ENCODE data around the gene ZBTB11.
"Not testable (repeated sequence)": the region's sequence is repeated elsewhere in the genome, so short reads cannot be mapped to it uniquely, and the experiment has no call there.

ZBTB11 gene

GRCh38 chr3:101615525-101615924 lies 61.4 kb downstream of the ZBTB11 start:
- TF ChIP-seq CTCF (conservative IDR thresholded peaks at IDR 0.05; ENCODE audit: control insufficient read depth, insufficient read depth, low read depth, low read length) = no peak
- no peak for DNase-seq (ENCODE audit: low read depth)
- H3K4me3 ChIP-seq (ENCODE audit: control insufficient read depth, low read depth, low read length) = no peak overlapping the region

DNA sequence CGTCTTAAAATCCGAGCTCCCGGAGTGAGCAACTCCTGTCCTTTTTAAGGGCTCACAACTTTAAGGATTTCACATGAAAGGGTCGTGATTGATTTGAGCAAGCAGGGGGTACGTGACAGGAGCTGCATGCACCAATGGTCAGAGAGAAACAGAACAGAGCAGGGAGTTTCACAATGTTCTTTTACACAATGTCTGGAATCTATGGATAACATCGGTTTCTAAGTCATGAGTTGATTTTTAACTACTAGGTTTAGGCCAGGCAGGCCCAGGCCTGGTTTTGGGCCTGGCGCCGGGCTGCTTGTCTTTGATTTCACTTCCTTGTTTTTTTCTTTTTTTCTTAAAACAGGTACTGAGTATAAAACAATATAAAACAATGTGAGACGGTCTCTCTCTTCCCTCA lies 63.9 kb downstream of the ZBTB11 start:
- H3K4me3 ChIP-seq (ENCODE audit: control insufficient read depth, low read depth, low read length); DNase-seq (ENCODE audit: low read depth): not testable (repeated sequence)

DNA sequence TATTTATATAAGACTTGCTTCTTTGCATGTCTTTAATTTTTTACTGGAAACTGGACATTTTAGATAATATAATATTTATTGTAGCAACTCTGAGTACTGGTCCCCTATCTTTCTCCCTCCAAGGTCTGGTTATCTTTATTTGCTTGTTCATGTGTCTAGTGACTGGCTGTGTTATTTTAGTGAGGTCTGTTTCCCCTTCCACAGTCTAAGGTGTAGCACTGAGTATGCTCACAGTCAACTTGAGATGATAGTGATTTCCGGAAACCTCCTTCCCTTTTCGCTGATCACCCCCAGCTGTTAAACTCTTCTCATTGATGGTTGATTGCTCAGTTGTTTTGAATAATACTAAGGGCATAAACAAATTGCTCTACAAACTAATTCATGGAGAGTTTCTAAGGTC lies 65.9 kb downstream of the ZBTB11 start:
- no peak overlapping the region for H3K4me3 ChIP-seq (ENCODE audit: control insufficient read depth, low read depth, low read length)
- no peak for TF ChIP-seq CTCF (conservative IDR thresholded peaks at IDR 0.05; ENCODE audit: control insufficient read depth, insufficient read depth, low read depth, low read length)
- DNase-seq (ENCODE audit: low read depth) = no peak

DNA sequence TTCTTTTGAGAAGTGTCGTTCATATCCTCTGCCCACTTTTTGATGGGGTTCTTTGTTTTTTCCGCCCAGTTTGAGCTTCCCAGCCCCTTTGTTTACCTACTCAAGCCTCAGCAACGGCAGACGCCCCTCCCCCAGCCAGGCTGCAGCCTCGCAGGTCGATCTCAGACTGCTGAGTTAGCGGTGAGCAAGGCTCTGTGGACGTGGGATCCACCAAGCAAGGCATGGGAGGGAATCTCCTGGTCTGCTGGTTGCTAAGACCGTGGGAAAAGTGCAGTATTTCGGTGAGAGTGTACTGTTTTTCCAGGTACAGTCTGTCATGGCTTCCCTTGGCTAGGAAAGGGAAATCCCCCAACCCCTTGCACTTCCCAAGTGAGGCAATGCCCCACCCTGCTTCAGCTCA lies 71.5 kb downstream of the ZBTB11 start:
- DNase-seq (ENCODE audit: low read depth); H3K4me3 ChIP-seq (ENCODE audit: control insufficient read depth, low read depth, low read length): not testable (repeated sequence)

DNA sequence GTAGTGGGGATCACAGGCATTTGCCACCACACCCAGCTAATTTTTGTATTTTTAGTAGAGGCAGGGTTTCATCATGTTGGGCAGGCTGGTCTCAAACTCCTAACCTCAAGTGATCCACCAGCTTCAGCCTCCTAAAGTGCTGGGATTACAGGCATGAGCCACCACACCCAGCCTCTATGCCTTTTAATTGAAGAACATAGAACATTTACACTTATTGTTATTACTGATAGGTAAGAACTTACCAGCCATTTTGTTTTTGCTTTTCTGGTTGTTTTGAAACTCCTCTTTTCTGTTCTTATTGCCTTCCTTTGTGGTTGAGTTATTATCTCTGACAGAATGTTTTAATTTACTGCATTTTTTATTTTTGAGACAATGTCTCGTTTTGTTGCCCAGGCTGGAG lies 73.7 kb downstream of the ZBTB11 start:
- TF ChIP-seq CTCF (conservative IDR thresholded peaks at IDR 0.05; ENCODE audit: control insufficient read depth, insufficient read depth, low read depth, low read length) = no peak
- H3K4me3 ChIP-seq (ENCODE audit: control insufficient read depth, low read depth, low read length) = no peak overlapping the region
- no peak for DNase-seq (ENCODE audit: low read depth)

DNA sequence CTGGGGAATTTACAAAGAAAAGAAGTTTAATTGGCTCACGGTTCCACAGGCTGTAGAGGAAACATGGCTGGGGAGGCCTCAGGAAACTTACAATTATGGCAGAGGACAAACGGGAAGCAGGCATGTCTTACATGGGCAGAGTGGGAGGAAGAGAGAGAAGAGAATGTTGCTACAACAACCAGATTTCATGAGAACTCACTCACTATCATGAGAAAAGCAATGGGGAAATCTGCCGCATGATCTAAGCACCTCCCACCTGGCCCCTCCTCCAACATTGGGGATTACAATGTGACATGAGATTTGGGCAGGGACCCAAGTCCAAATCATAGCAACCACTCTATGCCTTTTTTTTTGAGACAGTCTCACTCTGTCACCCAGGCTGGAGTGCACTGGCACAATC lies 74.2 kb downstream of the ZBTB11 start:
- DNase-seq (ENCODE audit: low read depth) = no peak
- no peak for TF ChIP-seq CTCF (conservative IDR thresholded peaks at IDR 0.05; ENCODE audit: control insufficient read depth, insufficient read depth, low read depth, low read length)

More for the DNA sequence above, 74.2 kb downstream of the ZBTB11 start:
- H3K4me3 ChIP-seq (ENCODE audit: control insufficient read depth, low read depth, low read length) = no peak overlapping the region
